Tracheal epithelial cell (primary cell): Measurements from ENCODE around the gene RMND5A. TPM values are rescaled to one million over a fixed set of nuclear protein-coding genes. Genes with fewer than 3 reads are reported as not detected.

Experiments
- total RNA-seq: library from RNA; depleted of rRNA; stranded (reverse); fragments of >200 nt; gene quantifications from 2 replicates; pipeline ENCODE4 v1.2.1, GENCODE V29; 2014

RMND5A gene
- total RNA-seq: 46.5 and 55.6 TPM in 2 replicates

GRCh38 chr2:86719637-86720539, at the start of gene RMND5A:
TSS of gene RMND5A (plus strand) at chr2:86720291. CDS start at chr2:86720668, 377 bp downstream.

GRCh38 chr2:86790676-86791572, 70.8 kb downstream of the RMND5A start, which contains the start of gene CD8A:
TSS of gene CD8A (minus strand) at chr2:86790913. CDS start at chr2:86790825, 88 bp downstream.

Other genes starting within 250 kb of the RMND5A start
- gene CHMP3, start 156.8 kb upstream of the RMND5A start, total RNA-seq: 62.2 and 75.7 TPM in 2 replicates
- gene RNF103, start 96.4 kb upstream of the RMND5A start, total RNA-seq: 12.0 and 16.2 TPM in 2 replicates
- gene CD8A, start 70.6 kb downstream of the RMND5A start, total RNA-seq: under 0.01 TPM in 1 of 2 replicates, not detected in the other
- gene CD8B, start 141.6 kb downstream of the RMND5A start, total RNA-seq: 0.24 TPM in 1 of 2 replicates, not detected in the other
- 0.24 and 1.5 TPM in 2 replicates for gene RGPD1, start 221.8 kb downstream of the RMND5A start, total RNA-seq